ENCODE results near the gene UNC13C.

UNC13C gene

DNA sequence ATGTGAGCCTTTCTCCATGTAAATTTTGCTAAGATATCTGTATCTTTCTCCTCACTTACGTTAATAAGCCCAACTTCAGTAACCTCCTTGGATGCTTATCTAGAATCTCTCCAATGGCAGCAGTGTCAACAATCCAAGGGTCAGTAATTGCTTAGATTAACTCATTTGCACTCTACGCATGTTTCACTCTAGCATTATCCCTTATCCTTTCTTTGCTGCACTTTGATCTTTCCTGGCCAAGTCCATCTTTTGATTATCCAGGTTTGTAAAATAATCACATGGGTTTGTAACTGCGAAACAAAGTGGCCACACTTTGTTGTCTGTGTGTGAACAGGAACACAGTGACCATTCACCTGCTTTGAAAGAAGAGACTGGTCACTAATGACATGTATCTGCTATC, 640.9 kb downstream of the UNC13C start:
- 96 to 100% methylated on average over 2 to 3 of the region's 3 CpGs for WGBS, 2 experiments (ENCODE audit: insufficient coverage in 2 of 2)
- H3K4me1 ChIP-seq (ENCODE audit: control insufficient read depth, insufficient read depth, low read length, poor library complexity, severe bottlenecking) = no peaks in the 10 kb centered on the region
- H3K4me3 ChIP-seq (ENCODE audit: extremely low read depth, insufficient read depth, low read length, poor library complexity, severe bottlenecking) = no peak overlapping the region
- H3K27ac ChIP-seq (ENCODE audit: low read depth, low read length, severe bottlenecking) = no peak overlapping the region
- H3K36me3 ChIP-seq (ENCODE audit: control insufficient read depth, insufficient read depth, low read length) = no peaks in the 10 kb centered on the region
- H3K9me3 ChIP-seq (ENCODE audit: control insufficient read depth, low read length) = no peaks in the 10 kb centered on the region

DNA sequence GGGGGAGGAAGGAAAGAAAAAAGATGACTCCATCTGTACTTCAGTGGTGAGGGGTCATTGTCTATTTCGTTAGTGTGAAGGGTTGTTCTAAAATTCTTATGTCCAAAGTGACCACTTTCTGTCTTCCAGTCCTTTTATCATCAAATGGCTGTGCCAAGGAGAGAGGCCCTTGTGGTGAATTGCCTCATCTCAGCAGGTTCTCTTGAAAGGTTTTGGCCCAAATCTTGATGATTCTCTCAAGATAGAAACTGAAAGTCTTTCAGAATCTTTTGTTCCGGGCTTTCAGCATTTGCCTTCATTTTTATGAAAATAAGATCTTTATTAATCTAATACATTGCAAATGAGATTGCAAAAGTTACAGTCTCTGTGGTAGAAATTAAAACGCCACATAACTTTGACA, 642.7 kb downstream of the UNC13C start:
- H3K9me3 ChIP-seq (ENCODE audit: control insufficient read depth, low read length) = no peaks in the 10 kb centered on the region

DNA sequence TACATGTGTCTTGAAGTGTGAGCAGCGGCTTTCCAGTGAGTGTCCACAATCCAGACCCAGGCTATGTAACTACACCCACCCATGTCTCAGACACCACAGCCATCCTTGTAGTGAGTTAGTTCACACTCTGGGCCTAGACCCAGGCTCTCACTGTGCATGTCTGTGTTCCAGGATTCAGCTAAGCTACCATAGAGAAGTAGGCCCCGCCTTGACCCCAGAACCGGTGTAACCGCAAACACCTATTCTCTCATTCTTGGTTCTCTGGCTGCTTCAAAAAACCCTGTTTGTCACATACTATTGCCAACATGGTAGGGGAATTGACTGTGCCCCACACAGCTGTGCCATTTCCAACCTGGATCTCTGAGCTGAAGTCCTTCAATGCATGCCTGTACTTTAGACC, 657.9 kb downstream of the UNC13C start:
- H3K9me3 ChIP-seq (ENCODE audit: control insufficient read depth, low read length) = no peaks in the 10 kb centered on the region
- no peak overlapping the region for H3K4me3 ChIP-seq (ENCODE audit: extremely low read depth, insufficient read depth, low read length, poor library complexity, severe bottlenecking)
- WGBS, 2 experiments (ENCODE audit: insufficient coverage in 2 of 2) = 63 to 100% methylated on average over 2 to 3 of the region's 4 CpGs
- no peak overlapping the region for H3K27ac ChIP-seq (ENCODE audit: low read depth, low read length, severe bottlenecking)
- no peaks in the 10 kb centered on the region for H3K4me1 ChIP-seq (ENCODE audit: control insufficient read depth, insufficient read depth, low read length, poor library complexity, severe bottlenecking)
- H3K36me3 ChIP-seq (ENCODE audit: control insufficient read depth, insufficient read depth, low read length) = no peaks in the 10 kb centered on the region

More for the DNA sequence above, 642.7 kb downstream of the UNC13C start:
- H3K4me3 ChIP-seq (ENCODE audit: extremely low read depth, insufficient read depth, low read length, poor library complexity, severe bottlenecking) = no peak overlapping the region
- WGBS, 2 experiments (ENCODE audit: insufficient coverage in 2 of 2) = 80% methylated on average over 1 of the region's 3 CpGs; no CpG with 5 or more reads in 1 of the 2 experiments
- H3K27ac ChIP-seq (ENCODE audit: low read depth, low read length, severe bottlenecking) = no peak overlapping the region
- H3K36me3 ChIP-seq (ENCODE audit: control insufficient read depth, insufficient read depth, low read length) = no peaks in the 10 kb centered on the region
- no peaks in the 10 kb centered on the region for H3K4me1 ChIP-seq (ENCODE audit: control insufficient read depth, insufficient read depth, low read length, poor library complexity, severe bottlenecking)

DNA sequence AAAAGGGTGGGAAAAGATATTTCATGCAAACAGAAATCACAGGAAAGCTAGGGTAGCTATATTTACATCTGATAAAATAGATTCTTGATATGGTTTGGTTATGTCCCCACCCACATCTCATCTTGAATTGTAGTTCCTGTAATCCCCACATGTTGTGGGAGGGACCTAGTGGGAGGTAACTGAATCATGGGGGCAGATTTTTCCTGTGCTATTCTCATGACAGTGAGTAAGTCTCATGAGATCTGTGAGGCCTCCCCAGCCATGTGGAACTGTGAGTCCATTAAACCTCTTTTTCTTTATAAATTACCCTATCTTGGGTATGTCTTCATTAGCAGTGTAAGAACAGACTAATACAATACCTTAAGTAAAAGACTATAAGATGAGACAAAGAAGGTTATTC, 660.4 kb downstream of the UNC13C start:
- Histone ChIP-seq H3K9me3 (ENCODE audit: control insufficient read depth, low read length) (no peaks in the 10 kb centered on the region), H3K4me3 (ENCODE audit: extremely low read depth, insufficient read depth, low read length, poor library complexity, severe bottlenecking) (no peak overlapping the region), H3K36me3 (ENCODE audit: control insufficient read depth, insufficient read depth, low read length) (no peaks in the 10 kb centered on the region), H3K27ac (ENCODE audit: low read depth, low read length, severe bottlenecking) (no peak overlapping the region), H3K4me1 (ENCODE audit: control insufficient read depth, insufficient read depth, low read length, poor library complexity, severe bottlenecking) (no peaks in the 10 kb centered on the region)

DNA sequence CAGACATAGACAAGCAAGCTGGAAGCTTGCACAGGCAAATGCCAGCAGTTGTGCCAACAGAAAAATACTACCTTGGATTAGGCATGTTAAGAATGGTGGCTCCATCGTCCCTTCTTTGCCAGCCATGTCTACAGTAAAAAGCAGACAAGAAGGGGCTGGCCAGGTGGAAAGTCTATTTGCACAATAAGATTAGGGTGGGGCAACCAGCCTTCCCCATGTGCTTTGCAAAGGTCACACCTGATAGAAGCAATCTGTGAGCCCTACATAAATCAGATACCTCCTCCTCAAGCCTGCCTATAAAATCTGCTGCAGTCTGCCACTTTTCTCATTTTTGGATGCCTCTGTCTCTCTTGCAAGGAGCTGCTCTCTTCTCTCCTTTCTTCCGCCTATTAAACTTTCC, 662.6 kb downstream of the UNC13C start:
- H3K36me3 ChIP-seq (ENCODE audit: control insufficient read depth, insufficient read depth, low read length) = no peaks in the 10 kb centered on the region
- no peaks in the 10 kb centered on the region for H3K9me3 ChIP-seq (ENCODE audit: control insufficient read depth, low read length)
- 60 to 100% methylated on average over 1 of the region's 2 CpGs for WGBS, 2 experiments (ENCODE audit: insufficient coverage in 2 of 2)

DNA sequence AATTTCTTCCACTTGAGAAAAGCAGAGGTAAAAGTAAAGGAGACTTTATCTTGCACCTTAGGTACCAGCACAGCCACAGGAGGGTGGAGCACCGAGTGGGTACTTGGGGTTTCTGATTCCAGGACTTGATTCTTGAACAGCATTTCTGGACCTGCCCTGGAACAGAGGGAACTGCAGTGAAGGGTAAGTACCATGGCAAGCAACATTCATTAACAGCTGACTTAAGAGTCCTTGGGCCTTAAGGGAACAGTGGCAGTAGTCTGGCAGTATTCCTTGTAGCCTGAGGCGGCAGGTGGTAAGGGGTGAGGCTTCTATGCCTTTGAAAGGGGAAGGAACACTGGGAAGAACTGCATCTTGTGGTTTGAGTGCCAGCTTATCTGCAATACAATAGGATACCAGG, 666.6 kb downstream of the UNC13C start:
- no peaks in the 10 kb centered on the region for H3K9me3 ChIP-seq (ENCODE audit: control insufficient read depth, low read length)
- 87 to 100% methylated on average over 2 of the region's 2 CpGs for WGBS, 2 experiments (ENCODE audit: insufficient coverage in 2 of 2)
- no peaks in the 10 kb centered on the region for H3K36me3 ChIP-seq (ENCODE audit: control insufficient read depth, insufficient read depth, low read length)
- no peak overlapping the region for H3K27ac ChIP-seq (ENCODE audit: low read depth, low read length, severe bottlenecking)
- H3K4me3 ChIP-seq (ENCODE audit: extremely low read depth, insufficient read depth, low read length, poor library complexity, severe bottlenecking) = no peak overlapping the region
- no peaks in the 10 kb centered on the region for H3K4me1 ChIP-seq (ENCODE audit: control insufficient read depth, insufficient read depth, low read length, poor library complexity, severe bottlenecking)

More for the DNA sequence above, 662.6 kb downstream of the UNC13C start:
- no peak overlapping the region for H3K4me3 ChIP-seq (ENCODE audit: extremely low read depth, insufficient read depth, low read length, poor library complexity, severe bottlenecking)
- H3K27ac ChIP-seq (ENCODE audit: low read depth, low read length, severe bottlenecking) = no peak overlapping the region
- H3K4me1 ChIP-seq (ENCODE audit: control insufficient read depth, insufficient read depth, low read length, poor library complexity, severe bottlenecking) = no peaks in the 10 kb centered on the region

DNA sequence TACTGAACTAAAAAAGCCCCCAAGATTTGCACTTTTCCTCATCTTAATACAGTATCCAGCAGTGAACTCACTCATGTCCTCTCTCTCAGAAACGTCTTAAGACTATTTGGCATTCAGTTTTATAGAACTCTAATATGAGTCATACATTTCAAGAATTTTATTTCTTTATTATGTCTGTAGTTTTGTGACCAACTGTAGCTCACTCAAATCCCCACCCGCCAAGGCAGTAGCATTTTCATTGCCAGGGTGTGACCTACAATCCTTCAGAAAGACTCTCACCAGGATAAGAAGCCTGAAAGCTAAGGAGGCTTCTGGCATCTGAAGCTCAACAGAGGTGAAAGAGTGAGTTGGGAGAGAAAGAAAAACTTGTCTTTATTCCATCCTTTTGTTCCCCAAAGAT, 681.4 kb downstream of the UNC13C start:
- no CpG with 5 or more reads among the region's 2 CpGs for WGBS, 2 experiments (ENCODE audit: insufficient coverage in 2 of 2)

DNA sequence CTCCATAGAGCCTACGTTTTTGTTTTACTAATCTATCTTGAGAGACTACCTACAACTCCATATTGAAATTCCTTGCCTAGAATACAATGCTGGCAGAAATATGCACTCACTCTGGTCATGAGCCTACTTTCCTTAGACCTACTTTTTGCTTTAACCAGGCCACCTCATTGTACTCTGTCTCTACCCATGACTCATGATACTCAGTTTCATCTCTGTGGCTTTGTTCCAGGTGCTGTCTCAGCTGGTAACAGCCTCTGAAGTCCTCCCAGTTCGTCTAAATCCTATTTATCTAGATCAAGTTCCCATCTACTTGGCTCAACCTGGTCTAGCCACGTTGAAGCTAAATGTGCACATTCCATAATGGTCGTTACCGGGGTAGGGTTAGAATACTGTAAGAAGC, 682.1 kb downstream of the UNC13C start:
- WGBS, 2 experiments (ENCODE audit: insufficient coverage in 2 of 2) = 75 to 78% methylated on average over 1 to 3 of the region's 5 CpGs
- Histone ChIP-seq H3K4me1 (ENCODE audit: control insufficient read depth, insufficient read depth, low read length, poor library complexity, severe bottlenecking) (no peaks in the 10 kb centered on the region), H3K27ac (ENCODE audit: low read depth, low read length, severe bottlenecking) (no peak overlapping the region), H3K4me3 (ENCODE audit: extremely low read depth, insufficient read depth, low read length, poor library complexity, severe bottlenecking) (no peak overlapping the region), H3K36me3 (ENCODE audit: control insufficient read depth, insufficient read depth, low read length) (no peaks in the 10 kb centered on the region), H3K9me3 (ENCODE audit: control insufficient read depth, low read length) (no peaks in the 10 kb centered on the region)

More for the DNA sequence above, 681.4 kb downstream of the UNC13C start:
- H3K4me1 ChIP-seq (ENCODE audit: control insufficient read depth, insufficient read depth, low read length, poor library complexity, severe bottlenecking) = no peaks in the 10 kb centered on the region
- no peaks in the 10 kb centered on the region for H3K36me3 ChIP-seq (ENCODE audit: control insufficient read depth, insufficient read depth, low read length)
- H3K27ac ChIP-seq (ENCODE audit: low read depth, low read length, severe bottlenecking) = no peak overlapping the region
- no peak overlapping the region for H3K4me3 ChIP-seq (ENCODE audit: extremely low read depth, insufficient read depth, low read length, poor library complexity, severe bottlenecking)
- no peaks in the 10 kb centered on the region for H3K9me3 ChIP-seq (ENCODE audit: control insufficient read depth, low read length)

DNA sequence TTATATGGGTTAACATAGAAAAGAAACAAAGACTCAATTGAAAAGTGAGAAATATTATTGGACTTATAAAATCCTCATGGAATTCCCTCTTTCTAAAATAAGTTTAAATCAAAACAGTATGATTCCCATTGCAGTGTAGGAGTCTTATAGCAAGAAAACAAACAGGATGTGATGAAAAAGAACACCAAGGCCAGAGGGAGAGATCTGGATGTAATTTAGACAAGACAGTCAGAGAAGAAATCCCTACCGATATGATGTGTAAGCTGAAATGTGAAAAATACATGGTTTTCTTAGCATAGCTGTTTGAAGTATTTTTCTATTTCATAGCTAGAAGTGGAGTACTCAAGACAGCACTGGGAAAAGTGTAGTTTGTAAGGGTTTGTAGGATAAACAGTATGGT, 697.0 kb downstream of the UNC13C start:
- Histone ChIP-seq H3K4me1 (ENCODE audit: control insufficient read depth, insufficient read depth, low read length, poor library complexity, severe bottlenecking) (no peaks in the 10 kb centered on the region), H3K9me3 (ENCODE audit: control insufficient read depth, low read length) (peaks cover 6% of the 10 kb centered on the region), H3K4me3 (ENCODE audit: extremely low read depth, insufficient read depth, low read length, poor library complexity, severe bottlenecking) (no peak overlapping the region), H3K27ac (ENCODE audit: low read depth, low read length, severe bottlenecking) (no peak overlapping the region), H3K36me3 (ENCODE audit: control insufficient read depth, insufficient read depth, low read length) (no peaks in the 10 kb centered on the region)
- WGBS, 2 experiments (ENCODE audit: insufficient coverage in 2 of 2) = 91 to 100% methylated on average over 1 of the region's 1 CpG

DNA sequence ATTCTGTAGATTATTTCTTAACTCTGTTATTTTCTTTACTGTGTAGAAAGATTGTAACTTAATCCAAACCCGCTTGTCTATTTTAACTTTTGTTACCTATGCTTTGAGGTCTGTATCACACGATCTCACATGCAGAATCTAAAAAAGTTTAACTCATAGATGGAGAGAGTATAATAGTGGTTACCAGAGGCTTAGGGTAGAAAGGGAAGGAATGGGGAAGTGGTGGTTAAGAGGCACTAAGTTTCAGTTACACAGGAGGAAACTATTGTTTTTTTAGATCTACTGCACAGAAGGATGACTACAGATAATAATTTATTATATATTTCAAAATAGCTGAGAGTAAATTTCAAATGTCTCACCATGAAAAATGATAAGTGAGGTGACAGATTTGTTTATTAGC, 703.3 kb downstream of the UNC13C start:
- H3K4me3 ChIP-seq (ENCODE audit: extremely low read depth, insufficient read depth, low read length, poor library complexity, severe bottlenecking) = no peak overlapping the region
- no peaks in the 10 kb centered on the region for H3K36me3 ChIP-seq (ENCODE audit: control insufficient read depth, insufficient read depth, low read length)
- H3K27ac ChIP-seq (ENCODE audit: low read depth, low read length, severe bottlenecking) = no peak overlapping the region
- WGBS, 2 experiments (ENCODE audit: insufficient coverage in 2 of 2) = 80% methylated on average over 1 of the region's 2 CpGs; no CpG with 5 or more reads in 1 of the 2 experiments
- H3K9me3 ChIP-seq (ENCODE audit: control insufficient read depth, low read length) = no peaks in the 10 kb centered on the region
- H3K4me1 ChIP-seq (ENCODE audit: control insufficient read depth, insufficient read depth, low read length, poor library complexity, severe bottlenecking) = no peaks in the 10 kb centered on the region
